MM.1S (cell line): ENCODE results near the gene FUOM.

Source experiments
- CTCF ChIP-seq: fragments of 300-600 bp; sonication (generic); IDR thresholded peaks from 2 replicates; pipeline ENCODE4 v1.5.1; 2016; ENCODE audit warnings: antibody characterized with exemption, low read length, mixed read lengths
- EZH2 ChIP-seq: fragments of 300-600 bp; sonication (generic); optimal IDR thresholded peaks from 2 replicates; pipeline ENCODE3; 2017; ENCODE audit warnings: low read depth, mild to moderate bottlenecking, antibody characterized with exemption, low read length, mixed read lengths
- EZH2phosphoT487 ChIP-seq: fragments of 300-600 bp; sonication (generic); IDR thresholded peaks from 2 replicates; pipeline ENCODE4 v1.6.1; 2018; ENCODE audit warnings: antibody characterized with exemption, low read length

- TF ChIP-seq EZH2: no peak
- TF ChIP-seq CTCF: no peak
- no peak for TF ChIP-seq EZH2phosphoT487
Observed at GRCh38 chr10:133405844-133406527, 48.2 kb upstream of the FUOM start.
